ENCODE results near the gene GPR83.
"Not testable (repeated sequence)": the region's sequence is repeated elsewhere in the genome, so short reads cannot be mapped to it uniquely, and the experiment has no call there.

Gene GPR83

DNA sequence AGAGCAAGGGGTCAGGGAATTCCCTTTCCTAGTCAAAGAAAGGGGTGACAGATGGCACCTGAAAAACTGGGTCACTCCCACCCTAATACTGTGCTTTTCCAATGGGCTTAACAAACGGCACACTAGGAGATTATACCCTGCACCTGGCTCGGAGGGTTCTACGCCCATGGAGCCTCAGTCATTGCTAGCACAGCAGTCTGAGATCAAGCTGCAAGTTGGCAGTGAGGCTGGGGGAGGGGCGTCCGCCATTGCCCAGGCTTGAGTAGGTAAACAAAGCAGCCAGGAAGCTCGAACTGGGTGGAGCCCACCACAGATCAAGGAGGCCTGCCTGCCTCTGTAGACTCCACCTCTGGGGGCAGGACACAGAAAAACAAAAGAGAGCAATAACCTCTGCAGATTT lies 30.6 kb downstream of the GPR83 start:
- not testable (repeated sequence) for DNase-seq (ENCODE audit: low read depth in 3 of 3)

DNA sequence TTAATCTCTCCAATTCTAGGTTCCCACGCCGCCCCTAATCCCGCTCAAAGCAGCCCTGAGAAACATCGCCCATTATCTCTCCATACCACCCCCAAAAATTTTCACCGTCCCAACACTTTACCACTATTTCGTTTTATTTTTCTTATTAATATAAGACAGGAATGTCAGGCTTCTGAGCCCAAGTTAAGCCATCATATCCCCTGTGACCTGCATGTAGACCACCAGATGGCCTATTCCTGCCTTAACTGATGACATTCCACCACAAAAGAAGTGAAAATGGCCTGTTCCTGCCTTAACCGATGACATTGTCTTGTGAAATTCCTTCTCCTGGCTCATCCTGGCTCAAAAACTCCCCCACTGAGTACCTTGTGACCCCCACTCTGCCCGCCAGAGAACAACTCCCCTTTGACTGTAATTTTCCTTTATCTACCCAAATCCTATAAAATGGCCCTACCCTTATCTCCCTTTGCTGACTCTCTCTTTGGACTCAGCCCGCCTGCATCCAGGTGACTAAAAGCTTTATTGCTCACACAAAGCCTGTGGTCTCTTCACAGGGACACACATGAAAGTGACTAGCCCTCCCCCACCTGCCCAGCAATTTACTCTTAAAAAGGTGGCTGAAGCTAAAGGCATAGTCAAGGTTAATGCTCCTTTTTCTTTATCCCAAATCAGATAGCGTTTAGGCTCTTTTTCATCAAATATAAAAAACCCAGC lies 50.2 kb downstream of the GPR83 start:
- DNase-seq (ENCODE audit: low read depth in 3 of 3) = not testable (repeated sequence)

DNA sequence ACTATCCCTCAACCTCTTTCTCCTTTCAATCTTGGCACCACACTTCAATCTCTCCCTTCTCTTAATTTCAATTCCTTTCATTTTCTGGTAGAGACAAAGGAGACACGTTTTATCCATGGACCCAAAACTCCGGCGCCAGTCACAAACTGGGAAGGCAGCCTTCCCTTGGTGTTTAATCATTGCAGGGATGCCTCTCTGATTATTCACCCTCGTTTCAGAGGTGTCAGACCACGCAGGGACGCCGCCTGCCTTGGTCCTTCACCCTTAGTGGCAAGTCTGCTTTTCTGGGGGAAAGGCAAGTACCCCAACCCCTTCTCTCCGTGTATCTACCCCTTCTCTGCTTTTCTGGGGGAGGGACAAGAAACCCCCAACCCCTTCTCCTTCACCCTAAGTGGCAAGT lies 54.9 kb downstream of the GPR83 start:
- not testable (repeated sequence) for DNase-seq (ENCODE audit: low read depth in 3 of 3)

GRCh38 chr11:94343495-94343894 lies 57.7 kb downstream of the GPR83 start:
- DNase-seq (ENCODE audit: low read depth in 3 of 3) = no peak

DNA sequence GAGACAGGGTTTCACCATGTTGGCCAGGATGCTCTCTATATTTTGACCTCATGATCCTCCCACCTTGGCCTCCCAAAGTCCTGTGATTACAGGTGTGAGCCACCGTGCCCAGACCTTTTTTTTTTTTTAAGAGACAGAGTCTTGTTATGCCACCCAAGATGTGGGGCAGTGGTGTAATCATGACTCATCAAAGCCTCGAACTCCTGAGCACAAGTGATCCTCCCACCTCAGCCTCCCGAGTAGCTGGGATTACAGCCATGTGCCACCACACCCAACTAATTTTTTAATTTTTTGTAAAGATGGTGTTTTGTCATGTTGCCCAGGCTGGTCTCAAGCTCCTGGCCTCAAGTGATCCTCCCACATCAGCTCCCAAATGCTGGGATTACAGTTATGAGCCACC lies 59.0 kb downstream of the GPR83 start:
- DNase-seq (ENCODE audit: low read depth in 3 of 3) = no peak

DNA sequence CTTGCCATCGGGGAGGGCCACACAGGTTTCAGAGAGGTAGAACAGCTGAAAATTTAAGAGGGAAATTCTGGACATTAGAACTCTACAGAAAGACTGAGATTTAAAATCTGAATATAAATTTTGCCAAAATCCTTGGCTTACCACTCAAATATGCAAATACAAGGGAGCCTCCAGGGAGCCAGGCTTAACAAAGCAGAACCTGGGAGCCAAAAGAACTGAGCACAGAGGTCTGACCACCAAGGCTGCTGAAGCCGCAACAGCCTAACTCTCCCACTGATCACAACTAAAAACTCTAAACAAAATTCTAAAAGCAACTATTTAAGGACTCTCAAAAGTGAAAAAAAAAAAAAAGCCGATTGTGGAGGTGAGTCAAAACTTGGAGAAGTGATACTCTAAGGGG lies 62.6 kb downstream of the GPR83 start:
- no peak for DNase-seq (ENCODE audit: low read depth in 3 of 3)

DNA sequence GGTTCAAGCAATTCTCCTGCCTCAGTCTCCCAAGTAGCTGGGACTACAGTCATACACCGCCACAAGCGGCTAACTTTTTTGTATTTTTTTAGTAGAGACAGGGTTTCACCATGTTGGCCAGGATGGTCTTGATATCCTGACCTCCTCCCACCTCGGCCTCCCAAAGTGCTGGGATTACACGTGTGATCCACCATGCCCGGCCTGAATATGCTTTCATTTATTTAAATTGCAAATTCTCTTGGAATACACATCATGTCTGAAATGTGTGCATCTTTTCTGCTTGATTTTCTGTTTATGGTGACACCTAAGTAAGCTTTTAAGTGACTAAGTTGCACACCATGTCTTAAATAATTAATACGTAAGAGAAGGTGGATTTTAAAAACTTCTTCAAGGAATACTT lies 65.2 kb downstream of the GPR83 start:
- no peak for DNase-seq (ENCODE audit: low read depth in 3 of 3)

- DNase-seq (ENCODE audit: low read depth in 3 of 3) = no peak
Measured at GRCh38 chr11:94332814-94333213, 68.4 kb downstream of the GPR83 start.

- DNase-seq (ENCODE audit: low read depth in 3 of 3) = no peak
Measured at GRCh38 chr11:94330789-94331188, 70.4 kb downstream of the GPR83 start.

DNA sequence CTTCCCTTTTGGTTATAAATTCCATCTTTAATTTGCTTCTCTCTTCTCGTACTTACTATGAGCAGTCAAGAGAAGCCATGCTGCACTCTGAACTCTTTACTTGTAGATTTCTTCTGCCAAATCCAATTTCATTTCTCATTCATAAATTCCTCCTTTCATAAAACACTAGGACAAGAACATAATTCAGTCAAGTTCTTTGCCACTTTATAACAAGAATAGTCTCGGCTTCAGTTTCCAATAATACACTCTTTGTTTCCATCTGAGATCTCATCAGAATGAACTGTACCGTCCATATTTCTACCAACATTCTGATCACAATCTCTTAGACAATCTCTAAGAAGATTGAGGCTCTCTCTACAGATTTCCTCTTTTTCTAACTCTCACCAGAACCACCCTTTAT lies 71.7 kb downstream of the GPR83 start:
- DNase-seq (ENCODE audit: low read depth in 3 of 3) = no peak

DNA sequence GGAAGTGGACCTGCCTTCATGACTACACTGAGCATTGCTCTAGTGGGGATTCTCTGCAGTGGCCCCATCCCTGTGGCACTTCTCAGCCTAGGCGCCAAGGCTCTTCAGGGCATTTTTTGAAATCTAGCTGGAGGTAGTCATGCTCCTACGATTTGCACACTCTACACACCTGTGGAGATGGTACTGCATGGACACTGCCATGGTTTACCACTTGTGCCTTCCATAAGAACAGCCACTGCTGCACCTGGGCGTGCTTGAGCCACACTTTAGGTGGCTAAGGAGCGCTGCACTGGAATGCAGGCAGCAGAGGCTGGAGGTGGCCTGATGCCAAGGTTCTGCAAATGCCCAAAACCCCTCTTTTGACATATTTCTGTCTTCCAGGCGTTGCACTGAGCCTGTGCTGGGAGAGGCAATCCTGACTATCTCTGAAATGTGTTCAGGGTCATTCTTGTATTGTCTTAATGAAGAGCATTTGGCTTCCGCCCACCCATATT lies 72.6 kb downstream of the GPR83 start:
- no peak for DNase-seq (ENCODE audit: low read depth in 3 of 3)

Data from stimulated activated CD4-positive, alpha-beta T cell treated with anti-CD3 and anti-CD28 coated beads, TNF-alpha, amount 100 ng/mL, for 4 hours (primary cell).